GM18511 (cell line): ENCODE data around the gene GAK.
"Not testable (repeated sequence)": the region's sequence is repeated elsewhere in the genome, so short reads cannot be mapped to it uniquely, and the experiment has no call there.

Experiments
- ATAC-seq: cut with Tn5 transposase; IDR thresholded peaks from one replicate; pipeline ENCODE4 v1.9.1; 2021; ENCODE audit warnings: mild to moderate bottlenecking, moderate library complexity; ENCODE audit not compliant: unreplicated experiment

Gene GAK

DNA sequence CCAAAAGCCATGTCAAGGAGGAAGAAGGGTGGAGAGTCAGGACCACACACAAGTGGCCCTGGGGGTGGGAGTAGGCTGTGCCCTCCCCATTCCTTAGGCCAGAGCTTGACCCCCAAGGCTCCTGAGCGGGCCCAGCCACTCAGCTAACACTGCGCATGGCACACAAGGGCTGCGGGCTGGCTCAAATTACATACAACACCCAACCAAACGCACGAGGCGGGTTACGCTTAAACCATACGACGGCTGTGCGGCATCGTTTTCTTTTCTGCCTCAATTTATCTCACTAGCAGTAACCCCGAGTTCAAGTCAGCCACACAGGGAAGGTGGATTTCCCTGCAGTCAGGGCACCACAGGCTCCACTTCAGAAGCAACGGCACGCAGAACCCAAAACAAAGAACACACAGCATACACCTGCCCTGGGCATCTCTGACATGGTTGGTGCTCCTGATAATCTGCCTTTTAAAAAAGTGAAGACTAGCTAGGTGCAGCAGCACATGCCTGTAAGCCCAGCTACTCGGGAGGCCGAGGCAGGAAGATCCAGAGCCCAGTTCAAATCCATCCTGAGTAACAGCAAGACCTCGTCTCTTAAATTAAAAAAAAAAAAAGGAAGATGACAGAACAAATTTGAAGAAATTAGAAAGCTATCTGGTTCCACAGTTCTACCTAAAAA lies 2.9 kb downstream of the GAK start:
- ATAC-seq = no peak

DNA sequence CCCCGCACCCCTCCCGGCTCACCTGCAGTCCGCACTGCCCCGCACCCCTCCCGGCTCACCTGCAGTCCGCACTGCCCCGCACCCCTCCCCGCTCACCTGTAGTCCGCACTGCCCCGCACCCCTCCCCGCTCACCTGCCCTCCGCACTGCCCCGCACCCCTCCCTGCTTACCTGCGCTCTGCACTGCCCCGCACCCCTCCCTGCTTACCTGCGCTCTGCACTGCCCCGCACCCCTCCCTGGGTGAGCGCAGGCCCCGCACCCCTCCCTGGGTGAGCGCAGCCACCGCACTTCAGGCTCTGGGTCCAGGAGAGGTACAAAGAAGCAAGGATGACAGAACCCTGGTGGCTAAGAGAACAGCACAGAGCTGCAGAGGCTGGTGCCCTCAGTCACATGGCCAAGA lies 4.5 kb downstream of the GAK start:
- not testable (repeated sequence) for ATAC-seq

DNA sequence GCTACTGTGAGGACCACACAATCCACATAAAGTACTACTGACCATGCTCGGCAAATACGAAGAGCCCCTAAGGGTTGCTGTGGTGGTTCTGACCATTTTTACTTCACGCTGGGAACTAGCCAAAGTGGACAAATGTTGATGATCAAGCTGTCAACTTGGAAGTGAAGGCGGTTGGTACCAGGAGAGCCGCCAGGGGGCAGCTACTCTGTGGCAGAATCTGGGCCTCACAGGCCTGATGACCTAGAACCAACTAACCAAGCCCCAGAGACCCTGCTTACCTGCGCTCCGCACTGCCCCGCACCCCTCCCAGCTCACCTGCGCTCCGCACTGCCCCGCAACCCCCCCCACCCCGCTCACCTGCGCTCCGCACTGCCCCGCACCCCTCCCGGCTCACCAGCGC lies 5.6 kb downstream of the GAK start:
- no peak for ATAC-seq

DNA sequence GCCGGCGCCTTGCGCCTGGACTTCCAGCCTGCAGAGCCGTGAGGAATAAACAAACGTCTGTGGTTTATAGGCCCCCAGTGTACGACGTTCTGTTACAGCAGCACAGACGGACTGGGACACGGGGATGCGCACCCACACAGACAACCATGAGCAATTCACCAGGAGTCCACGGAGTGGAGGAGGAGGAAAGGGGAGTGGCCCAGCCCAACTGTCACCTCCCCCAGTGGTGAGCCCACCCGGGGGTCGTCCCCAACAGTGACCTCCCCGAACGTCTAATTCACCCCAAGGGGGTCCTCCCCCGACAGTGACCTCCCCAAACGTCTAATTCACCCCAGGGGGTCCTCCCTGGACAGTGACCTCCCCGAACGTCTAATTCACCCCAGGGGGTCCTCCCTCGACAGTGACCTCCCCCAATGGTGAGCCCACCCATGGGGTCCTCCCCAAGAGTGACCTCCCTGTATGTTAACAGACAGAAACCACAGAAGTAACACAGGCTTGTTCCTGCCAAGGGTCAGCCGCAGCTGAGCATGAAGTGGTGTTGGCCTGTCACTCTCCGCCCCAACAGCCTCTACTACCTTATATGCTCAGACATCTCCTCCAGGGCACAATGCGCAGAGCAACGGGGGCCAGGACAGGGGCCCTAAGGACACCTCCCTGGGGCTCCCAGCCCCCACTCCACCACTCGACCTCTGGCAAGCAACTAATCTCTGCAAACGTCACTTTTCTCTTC lies 6.2 kb downstream of the GAK start:
- ATAC-seq = no peak

DNA sequence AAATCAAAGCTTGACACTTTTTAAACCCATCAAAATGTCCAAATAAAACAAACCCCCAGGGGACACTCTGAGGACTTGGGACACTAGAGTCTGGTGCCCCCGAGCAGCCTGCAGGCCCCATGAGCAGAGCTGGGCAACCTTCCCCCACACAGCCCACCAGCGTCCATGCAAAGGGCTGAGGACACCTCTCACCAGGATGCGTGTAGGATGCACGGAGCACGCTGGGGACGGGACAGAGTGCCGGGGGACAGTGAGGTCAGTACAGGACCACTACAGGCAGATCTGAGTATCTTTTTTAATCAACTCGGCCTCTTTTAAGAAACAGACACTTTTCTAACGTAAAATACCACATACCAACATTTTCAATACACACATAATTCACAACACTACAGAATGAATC lies 6.9 kb downstream of the GAK start:
- no peak for ATAC-seq

DNA sequence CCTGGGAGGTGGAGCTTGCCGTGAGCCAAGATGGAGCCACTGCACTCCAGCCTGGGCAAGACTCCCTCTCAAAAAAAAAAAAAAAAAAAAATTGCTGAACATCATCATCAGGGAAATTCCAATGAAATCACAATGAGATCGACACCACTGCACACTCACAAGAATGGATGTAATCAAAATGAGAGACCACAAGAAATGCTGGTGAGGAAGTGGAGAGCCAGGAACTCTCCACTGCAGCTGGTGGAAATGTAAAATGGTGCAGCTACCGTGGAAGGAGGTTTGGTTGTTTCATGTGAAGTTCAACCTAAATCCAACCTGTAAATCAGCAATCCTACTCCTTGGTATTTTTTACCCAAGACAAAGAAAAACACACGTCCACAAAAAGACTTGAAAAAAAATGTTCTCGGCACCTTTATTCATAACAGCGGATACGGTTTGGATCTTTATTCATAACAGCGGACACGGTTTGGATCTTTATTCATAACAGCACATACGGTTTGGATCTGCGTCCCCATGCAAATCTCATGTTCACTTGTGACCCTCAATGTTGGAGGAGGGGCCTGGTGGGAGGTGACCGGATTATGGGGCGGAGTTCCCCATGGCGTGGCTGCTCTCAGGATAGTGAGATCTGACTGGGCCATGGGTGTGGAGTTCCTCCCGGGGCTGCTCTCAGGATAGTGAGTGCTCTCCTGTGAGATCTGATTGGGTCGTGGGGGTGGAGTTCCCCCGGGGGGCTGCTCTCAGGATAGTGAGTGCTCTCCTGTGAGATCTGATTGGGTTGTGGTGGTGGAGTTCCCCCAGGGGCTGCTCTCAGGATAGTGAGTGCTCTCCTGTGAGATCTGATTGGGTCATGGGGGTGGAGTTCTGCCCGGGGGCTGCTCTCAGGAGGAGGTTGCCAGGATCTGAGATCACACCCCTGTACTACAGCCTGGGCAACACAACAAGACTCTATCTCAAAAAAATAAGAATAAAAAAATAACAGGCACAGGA lies 7.7 kb downstream of the GAK start:
- ATAC-seq = peak; percentile 48

DNA sequence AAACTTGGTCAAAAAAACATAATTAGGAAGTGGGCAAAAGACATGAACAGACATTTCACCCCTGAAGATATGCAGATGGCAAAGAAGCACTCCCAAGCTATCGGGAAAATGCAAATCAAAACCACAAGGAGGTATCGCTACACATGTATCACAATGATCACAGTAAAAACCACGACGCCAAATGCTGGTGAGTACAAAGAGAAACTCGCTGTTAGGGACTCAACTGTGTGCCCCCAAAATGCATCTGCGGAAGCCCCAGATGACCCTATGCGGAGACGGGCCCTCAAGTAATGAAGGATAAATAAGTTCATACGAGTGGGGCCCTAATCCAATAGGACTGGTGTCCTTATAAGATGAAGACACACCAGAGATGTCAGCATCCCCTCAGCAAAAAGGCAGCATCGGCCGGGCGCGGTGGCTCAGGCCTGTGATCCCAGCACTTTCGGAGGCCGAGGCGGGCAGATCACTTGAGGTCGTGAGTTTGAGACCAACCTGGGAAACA lies 10.2 kb downstream of the GAK start:
- ATAC-seq = no peak

DNA sequence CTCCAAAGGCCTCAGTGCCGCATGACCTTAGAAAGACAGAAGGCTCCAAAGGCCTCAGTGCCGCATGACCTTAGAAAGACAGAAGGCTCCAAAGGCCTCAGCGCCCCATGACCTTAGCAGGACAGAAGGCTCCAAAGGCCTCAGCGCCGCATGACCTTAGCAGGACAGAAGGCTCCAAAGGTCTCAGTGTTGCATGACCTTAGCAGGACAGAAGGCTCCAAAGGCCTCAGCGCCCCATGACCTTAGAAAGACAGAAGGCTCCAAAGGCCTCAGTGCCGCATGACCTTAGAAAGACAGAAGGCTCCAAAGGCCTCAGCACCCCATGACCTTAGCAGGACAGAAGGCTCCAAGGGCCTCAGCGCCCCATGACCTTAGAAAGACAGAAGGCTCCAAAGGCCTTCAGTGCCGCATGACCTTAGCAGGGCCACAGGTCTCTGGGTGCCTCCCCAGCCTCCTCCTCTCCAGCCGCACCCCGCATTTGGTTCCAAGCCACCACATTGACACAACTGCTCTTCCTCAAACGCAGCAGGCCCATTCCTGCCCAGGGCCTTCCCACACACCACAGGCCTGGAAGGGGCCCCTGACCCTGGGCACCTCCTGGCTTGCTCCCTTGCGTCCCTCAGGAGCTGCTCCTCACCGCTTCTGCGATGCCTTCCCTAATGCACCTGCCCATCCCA lies 13.0 kb downstream of the GAK start:
- not testable (repeated sequence) for ATAC-seq

DNA sequence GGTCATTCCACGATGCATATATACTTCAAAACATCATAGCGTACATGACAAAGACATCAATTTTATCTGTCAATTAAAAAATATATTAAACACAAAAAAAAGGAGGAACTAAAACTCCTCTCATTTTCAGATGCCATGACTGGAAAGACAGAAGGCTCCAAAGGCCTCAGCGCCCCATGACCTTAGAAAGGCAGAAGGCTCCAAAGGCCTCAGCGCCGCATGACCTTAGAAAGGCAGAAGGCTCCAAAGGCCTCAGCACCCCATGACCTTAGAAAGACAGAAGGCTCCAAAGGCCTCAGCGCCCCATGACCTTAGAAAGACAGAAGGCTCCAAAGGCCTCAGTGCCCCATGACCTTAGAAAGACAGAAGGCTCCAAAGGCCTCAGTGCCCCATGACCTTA lies 13.5 kb downstream of the GAK start:
- not testable (repeated sequence) for ATAC-seq

DNA sequence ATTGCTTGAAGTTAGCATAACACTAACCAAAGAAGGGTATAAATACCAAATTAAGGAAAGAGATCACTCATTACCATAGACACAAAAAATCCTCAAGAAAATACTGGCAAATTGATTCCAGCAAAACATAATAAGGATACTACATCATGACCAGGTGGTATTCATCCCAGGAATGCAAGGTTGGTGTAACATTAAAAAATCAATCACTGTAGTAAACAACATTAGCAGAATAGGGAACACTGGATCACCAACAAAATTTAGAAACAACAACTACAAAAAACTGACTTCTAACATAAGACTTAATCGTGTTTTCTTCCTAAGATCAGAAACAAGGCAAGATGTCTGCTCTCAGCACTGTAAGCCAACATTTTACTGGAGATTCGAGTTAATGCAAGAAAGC lies 14.1 kb downstream of the GAK start:
- no peak for ATAC-seq

DNA sequence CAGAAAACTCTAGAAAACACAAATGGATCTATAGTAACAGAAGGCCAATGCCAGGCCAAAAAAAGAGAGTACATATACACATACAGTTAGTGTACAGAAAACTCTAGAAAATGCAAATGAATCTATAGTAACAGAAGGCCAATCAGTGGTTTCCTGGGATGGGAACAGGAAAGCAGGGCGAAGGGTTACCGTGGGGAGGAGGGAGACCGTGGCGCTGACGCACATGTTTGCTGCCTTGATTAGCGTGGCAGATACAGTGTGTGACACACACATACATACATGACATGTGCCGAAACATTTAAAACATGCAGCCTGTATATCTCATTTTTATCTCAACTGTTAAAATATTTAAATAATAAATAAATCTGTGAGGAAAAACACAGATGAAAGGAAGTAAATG lies 14.7 kb downstream of the GAK start:
- ATAC-seq = no peak

DNA sequence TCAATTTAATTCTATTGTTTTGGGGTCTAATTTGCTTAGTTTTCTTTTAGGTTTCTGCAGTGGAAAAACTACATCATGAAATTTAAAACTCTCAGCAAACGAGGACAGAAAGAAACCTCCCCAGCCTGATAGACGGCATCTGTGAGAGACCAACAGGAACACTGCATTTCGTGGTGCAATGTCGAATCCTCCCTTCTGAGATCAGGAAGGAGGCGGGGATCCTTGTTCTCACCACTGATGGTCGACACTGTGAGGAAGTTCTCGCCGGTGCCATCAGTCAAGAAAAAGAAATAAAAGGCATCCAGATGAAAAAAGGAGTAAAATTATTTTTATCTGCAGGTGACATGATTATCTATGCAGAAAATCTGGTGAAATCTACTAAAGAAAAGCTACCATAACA lies 16.5 kb downstream of the GAK start:
- ATAC-seq = no peak

DNA sequence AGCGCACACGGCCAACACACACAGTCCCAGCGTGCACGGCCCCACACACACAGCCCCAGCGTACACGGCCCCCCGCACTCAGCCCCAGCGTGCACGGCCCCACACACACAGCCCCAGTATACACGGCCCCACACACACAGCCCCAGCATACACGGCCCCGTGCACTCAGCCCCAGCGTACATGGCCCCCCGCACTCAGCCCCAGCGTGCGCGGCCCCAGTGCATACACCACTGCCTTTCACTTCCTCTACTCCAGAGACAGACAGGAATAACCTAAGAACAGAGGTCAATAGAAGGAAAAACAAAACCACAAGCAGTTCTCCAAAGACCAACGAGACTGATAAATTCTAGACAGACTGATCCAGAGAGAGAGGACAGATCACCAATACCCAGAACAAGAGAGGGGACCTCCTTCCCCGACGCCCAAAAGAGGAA lies 17.1 kb downstream of the GAK start:
- ATAC-seq = no peak

DNA sequence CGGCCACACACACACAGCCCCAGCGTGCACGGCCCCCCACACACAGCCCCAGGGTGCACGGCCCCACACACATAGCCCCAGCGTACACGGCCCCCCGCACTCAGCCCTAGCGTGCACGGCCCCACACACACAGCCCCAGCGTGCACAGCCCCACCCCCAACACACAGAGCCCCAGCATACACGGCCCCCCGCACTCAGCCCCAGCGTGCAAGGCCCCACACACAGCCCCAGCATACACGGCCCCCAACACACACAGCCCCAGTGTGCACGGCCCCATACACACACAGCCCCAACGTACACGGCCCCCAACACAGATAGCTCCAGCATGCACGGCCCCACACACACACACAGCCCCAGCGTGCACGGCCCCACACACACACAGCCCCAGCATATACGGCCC lies 17.6 kb downstream of the GAK start:
- ATAC-seq = no peak

DNA sequence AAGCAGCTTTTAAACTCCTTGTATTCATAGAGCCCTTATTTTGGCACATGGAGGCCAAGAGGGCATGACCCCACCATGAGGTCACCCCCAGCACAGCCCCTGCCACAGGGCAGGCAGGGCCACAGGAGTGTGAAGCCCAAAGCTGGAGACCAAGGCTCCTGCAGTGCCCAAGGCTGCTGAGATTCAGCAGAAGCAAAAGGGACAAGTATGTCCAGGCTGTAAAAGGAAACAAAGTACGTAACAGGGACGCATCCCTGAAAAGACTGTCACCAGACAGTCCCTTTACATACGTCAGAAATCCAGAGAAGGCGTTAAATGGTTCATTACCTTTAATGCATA lies 18.9 kb downstream of the GAK start:
- ATAC-seq = no peak

DNA sequence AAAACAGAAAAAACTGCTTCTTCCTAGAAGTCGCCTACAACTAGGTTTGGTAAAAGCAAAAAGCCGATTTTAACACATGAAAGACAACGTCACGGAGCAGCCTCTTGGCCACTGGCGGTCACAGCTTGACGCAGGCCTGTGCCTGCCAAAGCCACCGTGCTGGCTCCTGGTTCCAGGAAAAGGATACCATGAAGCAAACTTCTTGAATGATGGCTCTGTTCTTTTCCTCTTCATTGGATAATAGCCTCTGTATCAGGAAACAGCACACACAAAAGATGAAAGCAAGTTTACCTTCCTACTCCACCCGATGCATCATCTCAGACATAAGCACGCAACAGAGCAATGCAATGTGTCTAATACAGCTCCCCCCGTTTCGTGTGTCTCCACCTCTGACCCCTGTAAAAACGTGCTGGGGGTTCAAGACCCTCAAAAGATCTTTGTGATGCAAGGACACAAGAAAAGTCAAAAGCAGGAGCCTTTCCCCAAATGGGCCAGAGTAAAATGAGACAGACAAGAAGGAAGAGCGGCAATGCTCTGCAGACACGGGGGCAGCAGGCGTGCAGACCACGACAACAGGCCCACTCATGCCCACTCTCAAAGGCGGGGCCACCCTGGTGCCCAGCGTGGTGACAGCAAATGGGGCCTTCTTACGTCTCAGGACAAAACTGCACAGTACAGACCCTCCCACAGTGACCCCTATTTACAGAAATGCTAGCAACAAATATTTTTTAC lies 19.4 kb downstream of the GAK start:
- no peak for ATAC-seq

DNA sequence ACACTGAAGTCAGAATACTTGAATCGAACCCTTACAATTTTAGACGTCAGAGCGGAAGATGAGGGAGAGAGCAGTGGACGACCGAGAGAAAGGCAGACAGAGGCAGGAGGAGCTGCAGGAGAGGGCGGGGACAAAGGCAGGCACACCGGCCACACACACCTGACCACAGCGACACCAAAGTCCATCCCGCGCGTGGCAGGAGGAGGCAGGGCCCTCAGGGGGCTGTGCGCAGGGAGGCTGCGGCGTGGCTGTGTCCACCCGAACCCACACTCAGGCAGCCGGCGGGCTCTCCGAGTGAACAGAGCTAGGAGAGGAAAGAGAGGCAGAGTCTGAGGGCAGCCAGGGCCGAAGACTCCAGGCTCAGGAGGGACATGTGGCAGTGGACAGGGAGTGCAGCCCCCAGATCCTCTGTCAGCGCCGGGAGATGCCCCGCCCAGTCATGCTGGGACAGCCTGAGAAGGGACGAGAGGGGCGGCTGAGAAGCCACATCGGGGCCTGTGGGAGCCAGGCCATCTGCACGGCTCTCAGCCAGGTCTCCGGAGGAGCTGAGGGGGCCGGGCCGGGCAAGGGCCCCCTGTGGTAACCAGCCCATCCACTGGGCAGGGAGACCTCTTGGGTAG lies 20.1 kb downstream of the GAK start:
- no peak for ATAC-seq

DNA sequence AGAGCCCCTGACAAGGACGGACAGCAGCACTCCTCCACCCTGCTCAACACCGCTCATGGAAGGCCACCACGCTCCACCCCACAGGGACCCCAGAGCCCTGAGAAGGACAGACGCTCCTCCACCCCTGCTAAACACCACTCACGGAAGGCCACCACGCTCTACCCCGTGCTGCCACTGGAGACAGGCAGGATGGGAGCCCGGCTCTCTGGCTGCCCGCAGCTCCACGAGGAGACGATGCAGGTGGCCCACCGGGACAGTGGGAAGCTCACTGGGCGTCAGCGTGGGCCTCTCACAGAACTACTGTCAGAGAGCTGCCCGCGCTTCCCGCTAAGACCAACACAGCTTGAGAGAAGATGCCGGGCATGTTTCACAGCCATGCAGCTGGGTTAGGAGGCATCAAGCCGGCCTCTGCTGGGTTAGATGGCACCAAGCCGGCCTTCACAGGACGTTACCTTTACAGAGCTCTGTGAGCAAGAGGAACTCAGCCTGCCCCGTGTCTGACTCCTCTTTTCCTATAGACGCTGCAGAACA lies 20.8 kb downstream of the GAK start:
- no peak for ATAC-seq

DNA sequence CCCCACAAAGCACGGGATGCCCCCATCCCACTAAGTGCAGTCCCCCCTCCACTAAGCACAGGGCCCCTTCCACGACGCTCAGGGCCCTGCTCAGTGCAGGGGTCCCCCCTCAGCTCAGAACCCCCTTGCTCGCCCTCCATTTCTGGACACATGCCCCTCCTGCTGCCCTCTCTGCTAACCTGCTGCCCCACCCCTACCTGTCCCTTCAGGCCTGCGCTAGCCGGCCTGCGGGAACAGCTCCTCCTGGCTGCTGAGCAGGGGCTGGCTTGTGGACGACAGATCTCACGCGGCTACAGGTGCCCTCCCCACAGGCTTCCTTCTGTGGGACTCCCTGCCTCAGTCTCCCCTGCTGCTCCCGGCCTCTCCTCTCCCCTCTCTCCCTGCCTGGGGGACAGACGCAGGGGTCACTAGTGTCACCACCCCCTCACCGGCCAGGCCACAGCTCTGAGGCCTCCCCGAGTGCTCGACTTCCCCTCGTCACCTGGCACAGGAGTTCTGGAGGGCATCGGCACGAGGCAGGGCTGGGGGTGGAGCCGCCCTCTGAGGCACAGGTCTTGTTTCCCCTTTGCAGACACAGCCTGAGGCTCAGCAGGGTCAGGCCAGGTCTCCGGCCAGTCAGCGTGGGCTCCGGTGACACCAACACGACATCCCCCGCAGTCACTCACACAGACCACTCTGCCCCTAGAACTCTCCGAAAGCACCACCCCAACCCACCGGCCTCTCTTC lies 21.6 kb downstream of the GAK start:
- ATAC-seq = no peak
